BLaER1 (cell line): ENCODE measurements around the gene CRIM1.

Experiments used
- H3K27ac ChIP-seq: shearing (Covaris generic); formaldehyde crosslinking; 2 replicates; pipeline ENCODE4 v1.8.1; 2022
- H3K27me3 ChIP-seq: shearing (Covaris generic); formaldehyde crosslinking; 2 replicates; pipeline ENCODE4 v1.8.1; 2022
- H3K36me3 ChIP-seq: shearing (Covaris generic); formaldehyde crosslinking; 2 replicates; pipeline ENCODE4 v1.8.1; 2022
- H3K4me1 ChIP-seq: shearing (Covaris generic); formaldehyde crosslinking; 2 replicates; pipeline ENCODE4 v1.8.1; 2022
- H3K4me2 ChIP-seq: shearing (Covaris generic); formaldehyde crosslinking; 2 replicates; pipeline ENCODE4 v1.8.1; 2022
- H3K4me3 ChIP-seq: shearing (Covaris generic); formaldehyde crosslinking; 2 replicates; pipeline ENCODE4 v1.8.1; 2022
- H3K9ac ChIP-seq: shearing (Covaris generic); formaldehyde crosslinking; 2 replicates; pipeline ENCODE4 v1.8.1; 2022
- H3K9me3 ChIP-seq: shearing (Covaris generic); formaldehyde crosslinking; 2 replicates; pipeline ENCODE4 v1.8.1; 2022
- H4K20me1 ChIP-seq: shearing (Covaris generic); formaldehyde crosslinking; 2 replicates; pipeline ENCODE4 v1.8.1; 2022
- Cebpa-rat ChIP-seq: shearing (Covaris generic); IDR thresholded peaks from 2 replicates; pipeline ENCODE4 v1.8.1; 2022

CRIM1 gene

DNA sequence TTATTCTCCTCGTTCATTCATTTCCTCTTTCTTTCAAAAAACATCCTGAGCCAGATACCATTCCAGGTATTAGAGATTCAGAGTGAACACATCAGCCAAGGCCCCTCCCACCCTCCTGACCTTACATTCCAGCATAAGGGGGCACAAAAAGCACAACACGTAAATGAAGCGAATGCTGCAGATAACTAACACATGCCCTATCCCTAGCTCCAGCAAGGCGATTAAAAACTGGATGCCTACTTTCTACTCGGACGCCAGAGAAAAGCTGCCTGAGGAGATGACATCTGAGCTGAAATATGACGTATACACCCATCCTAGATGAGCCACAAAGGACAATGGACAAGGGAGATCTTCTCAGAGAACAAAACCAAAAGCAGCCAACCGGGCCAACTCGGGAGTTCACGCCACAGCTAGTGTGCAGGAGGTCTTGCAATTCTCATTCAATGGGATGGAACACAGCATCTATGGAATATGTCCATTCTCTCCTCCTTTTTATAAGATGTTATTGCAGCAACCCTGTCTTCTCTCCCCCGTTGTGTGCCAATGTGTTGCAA lies 208.9 kb downstream of the CRIM1 start:
- TF ChIP-seq Cebpa-rat = no peak
- Histone ChIP-seq H4K20me1 (no peaks in the 10 kb centered on the region; the same call in 1 of the 2 replicates), H3K9ac (no peak overlapping the region), H3K9me3 (no peaks in the 10 kb centered on the region), H3K4me2 (no peak overlapping the region), H3K4me3 (no peak overlapping the region), H3K27me3 (no peaks in the 10 kb centered on the region), H3K4me1 (no peaks in the 10 kb centered on the region), H3K36me3 (peaks cover 75% of the 10 kb centered on the region), H3K27ac (no peak overlapping the region)

- Histone ChIP-seq H3K4me1 (no peaks in the 10 kb centered on the region), H3K9ac (no peak overlapping the region), H4K20me1 (no peaks in the 10 kb centered on the region; the same call in 1 of the 2 replicates), H3K9me3 (no peaks in the 10 kb centered on the region), H3K27ac (no peak overlapping the region), H3K4me2 (no peak overlapping the region), H3K27me3 (no peaks in the 10 kb centered on the region), H3K36me3 (peaks cover 68% of the 10 kb centered on the region), H3K4me3 (no peak overlapping the region)
- TF ChIP-seq Cebpa-rat = no peak
Observed at GRCh38 chr2:36565712-36566111, 210.1 kb downstream of the CRIM1 start.

GRCh38 chr2:36566887-36567286 lies 211.3 kb downstream of the CRIM1 start:
- TF ChIP-seq Cebpa-rat = no peak
- H3K9me3 ChIP-seq = no peaks in the 10 kb centered on the region
- no peak overlapping the region for H3K4me3 ChIP-seq
- H3K4me1 ChIP-seq = no peaks in the 10 kb centered on the region
- no peak overlapping the region for H3K4me2 ChIP-seq
- H3K36me3 ChIP-seq = peaks cover 65% of the 10 kb centered on the region
- H4K20me1 ChIP-seq = no peaks in the 10 kb centered on the region; the same call in none of the 2 replicates
- no peak overlapping the region for H3K9ac ChIP-seq
- no peak overlapping the region for H3K27ac ChIP-seq
- no peaks in the 10 kb centered on the region for H3K27me3 ChIP-seq

DNA sequence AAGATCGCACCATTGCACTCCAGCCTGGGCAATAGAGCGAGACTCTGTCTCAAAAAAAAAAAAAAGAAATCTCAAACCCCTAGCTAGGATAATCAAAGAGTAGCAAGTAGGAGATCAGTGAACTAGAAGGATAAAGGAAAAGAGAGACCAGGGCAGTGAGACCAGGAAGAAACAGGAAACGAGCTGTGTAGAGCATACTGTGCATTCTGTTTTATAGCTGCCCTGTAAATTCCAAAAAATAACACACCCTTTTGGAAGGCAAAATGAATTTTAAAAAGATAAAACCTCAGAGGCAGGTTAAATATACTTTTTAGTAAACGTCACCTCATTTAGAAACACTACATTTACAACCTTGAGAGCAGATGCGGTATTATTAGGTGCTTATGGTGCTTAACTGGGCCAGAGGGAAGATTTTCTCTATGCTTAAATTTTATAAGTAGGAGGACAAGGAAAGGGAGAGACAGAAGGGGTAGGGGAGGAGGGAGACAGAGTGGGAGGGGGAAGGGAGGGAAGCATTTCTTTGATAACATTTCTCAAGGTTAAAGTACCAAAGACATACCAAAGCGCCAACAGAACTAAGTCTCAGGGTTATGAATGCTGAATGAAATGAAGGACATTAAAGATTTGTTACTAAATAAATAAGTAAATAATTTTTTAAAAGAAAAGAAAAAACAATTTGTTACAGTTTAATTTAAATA lies 212.3 kb downstream of the CRIM1 start:
- H3K4me3 ChIP-seq = no peak overlapping the region
- H4K20me1 ChIP-seq = no peaks in the 10 kb centered on the region; the same call in none of the 2 replicates
- no peak overlapping the region for H3K27ac ChIP-seq
- TF ChIP-seq Cebpa-rat = no peak
- H3K9me3 ChIP-seq = no peaks in the 10 kb centered on the region
- H3K9ac ChIP-seq = no peak overlapping the region
- no peak overlapping the region for H3K4me2 ChIP-seq
- no peaks in the 10 kb centered on the region for H3K27me3 ChIP-seq
- H3K36me3 ChIP-seq = peaks cover 70% of the 10 kb centered on the region
- no peaks in the 10 kb centered on the region for H3K4me1 ChIP-seq

DNA sequence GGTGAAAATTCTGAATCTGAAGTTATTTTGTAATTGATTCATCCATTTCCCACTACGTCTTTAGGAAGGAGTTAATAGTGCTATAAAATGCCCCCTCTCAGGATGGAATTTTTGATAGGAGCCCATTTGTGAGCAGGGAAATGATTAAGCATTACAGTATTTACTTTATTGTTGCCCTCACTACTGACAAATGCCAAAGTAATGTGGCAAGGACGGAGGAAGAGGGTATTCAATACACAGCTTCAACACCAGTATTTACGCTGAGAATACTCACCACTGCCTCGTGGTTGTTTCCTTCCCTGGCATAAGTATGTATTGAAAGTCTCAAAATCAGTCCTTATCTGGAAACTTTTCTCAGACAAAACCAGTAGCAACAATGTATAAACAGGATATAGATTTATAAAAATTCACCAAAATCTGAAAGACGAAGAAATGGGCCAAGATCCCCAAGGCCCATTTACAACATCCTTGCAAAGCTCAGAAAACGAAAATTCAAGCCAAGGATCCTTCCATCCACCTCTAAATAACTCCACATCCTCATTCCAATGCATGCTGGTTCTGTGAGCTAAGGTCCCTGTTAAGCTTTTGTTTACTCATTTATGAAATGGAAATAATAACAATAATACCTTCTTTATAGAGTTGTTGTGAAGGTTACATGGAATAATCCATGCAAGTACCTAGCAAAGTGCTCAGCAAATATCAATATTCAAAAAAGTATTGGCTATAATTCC lies 213.1 kb downstream of the CRIM1 start:
- no peak for TF ChIP-seq Cebpa-rat
- Histone ChIP-seq H4K20me1 (no peaks in the 10 kb centered on the region; the same call in none of the 2 replicates), H3K4me3 (no peak overlapping the region), H3K36me3 (peaks cover 71% of the 10 kb centered on the region), H3K9ac (no peak overlapping the region), H3K4me2 (no peak overlapping the region), H3K9me3 (no peaks in the 10 kb centered on the region), H3K4me1 (no peaks in the 10 kb centered on the region), H3K27me3 (no peaks in the 10 kb centered on the region), H3K27ac (no peak overlapping the region)

- peaks cover 71% of the 10 kb centered on the region for H3K36me3 ChIP-seq
- no peak for TF ChIP-seq Cebpa-rat
- no peaks in the 10 kb centered on the region for H3K27me3 ChIP-seq
- H3K4me1 ChIP-seq = no peaks in the 10 kb centered on the region
- no peaks in the 10 kb centered on the region; the same call in none of the 2 replicates for H4K20me1 ChIP-seq
- H3K4me3 ChIP-seq = no peak overlapping the region
- no peak overlapping the region for H3K27ac ChIP-seq
- H3K9me3 ChIP-seq = no peaks in the 10 kb centered on the region
- H3K9ac ChIP-seq = no peak overlapping the region
- H3K4me2 ChIP-seq = no peak overlapping the region
Observed at GRCh38 chr2:36569267-36569856, 213.8 kb downstream of the CRIM1 start.

DNA sequence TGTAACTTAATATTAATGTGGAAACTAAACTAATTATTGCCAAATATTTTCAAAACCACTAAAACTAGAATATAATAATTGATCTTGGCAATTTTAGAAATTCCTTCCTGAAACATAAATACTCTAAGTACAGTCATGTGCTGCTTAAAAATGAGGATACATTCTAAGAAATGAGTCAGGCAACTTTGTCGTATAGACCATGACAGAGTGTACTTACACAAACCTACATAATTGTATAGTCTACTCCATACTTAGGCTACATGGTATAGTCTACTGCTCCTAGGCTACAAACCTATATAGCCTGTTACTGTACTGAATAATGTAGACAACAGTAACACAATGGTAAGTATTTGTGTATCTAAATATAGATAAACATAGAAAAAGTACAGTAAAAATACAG lies 214.8 kb downstream of the CRIM1 start:
- no peak overlapping the region for H3K4me2 ChIP-seq

GRCh38 chr2:36572054-36572718 lies 216.6 kb downstream of the CRIM1 start:
- no peak overlapping the region for H3K9ac ChIP-seq
- H3K9me3 ChIP-seq = no peaks in the 10 kb centered on the region
- TF ChIP-seq Cebpa-rat = no peak
- no peak overlapping the region for H3K4me3 ChIP-seq
- peaks cover 71% of the 10 kb centered on the region for H3K36me3 ChIP-seq
- no peaks in the 10 kb centered on the region for H3K27me3 ChIP-seq
- H3K4me2 ChIP-seq = no peak overlapping the region
- H3K27ac ChIP-seq = no peak overlapping the region
- H4K20me1 ChIP-seq = no peaks in the 10 kb centered on the region; the same call in 1 of the 2 replicates
- H3K4me1 ChIP-seq = no peaks in the 10 kb centered on the region

More for the DNA sequence above, 214.8 kb downstream of the CRIM1 start:
- peaks cover 71% of the 10 kb centered on the region for H3K36me3 ChIP-seq
- no peaks in the 10 kb centered on the region for H3K27me3 ChIP-seq
- H3K9ac ChIP-seq = no peak overlapping the region
- no peaks in the 10 kb centered on the region for H3K4me1 ChIP-seq
- H3K9me3 ChIP-seq = no peaks in the 10 kb centered on the region
- no peak overlapping the region for H3K27ac ChIP-seq
- H4K20me1 ChIP-seq = no peaks in the 10 kb centered on the region; the same call in 1 of the 2 replicates
- TF ChIP-seq Cebpa-rat = no peak
- no peak overlapping the region for H3K4me3 ChIP-seq

DNA sequence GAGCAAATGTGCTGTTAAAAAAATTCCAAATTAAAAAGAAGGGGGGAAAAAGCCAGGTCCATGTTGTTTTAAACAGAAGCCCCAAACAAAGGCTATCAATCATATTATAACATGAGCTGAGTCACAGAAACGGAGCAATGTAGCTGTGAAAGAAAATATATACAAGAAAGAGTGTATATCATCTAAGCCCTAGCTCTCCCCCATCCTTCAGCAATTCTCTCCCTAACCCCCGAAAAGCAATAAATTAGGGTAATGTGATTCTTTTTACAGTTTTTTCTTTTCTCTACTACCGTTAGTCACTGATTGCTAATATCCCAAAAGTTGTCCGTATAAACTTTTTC lies 217.1 kb downstream of the CRIM1 start:
- H3K4me1 ChIP-seq = no peaks in the 10 kb centered on the region
- peaks cover 71% of the 10 kb centered on the region for H3K36me3 ChIP-seq
- TF ChIP-seq Cebpa-rat = no peak
- no peak overlapping the region for H3K27ac ChIP-seq
- H3K9me3 ChIP-seq = no peaks in the 10 kb centered on the region
- no peaks in the 10 kb centered on the region for H3K27me3 ChIP-seq
- H3K4me2 ChIP-seq = no peak overlapping the region
- no peak overlapping the region for H3K4me3 ChIP-seq
- no peaks in the 10 kb centered on the region; the same call in 1 of the 2 replicates for H4K20me1 ChIP-seq
- no peak overlapping the region for H3K9ac ChIP-seq
